Ascending aorta (tissue), 2 donors: ENCODE measurements around the gene PDE4A. TPM values are rescaled to one million over a fixed set of nuclear protein-coding genes. Genes with fewer than 3 reads are reported as not detected.
"Not testable (repeated sequence)": the region's sequence is repeated elsewhere in the genome, so short reads cannot be mapped to it uniquely, and the experiment has no call there.

ENCODE experiments used
- DNase-seq, 2 donors: peaks; one replicate each; pipeline ENCODE4 v3.0.0-alpha.2; 2019; ENCODE audit warnings: low spot score in 2 of 2
- H3K27ac ChIP-seq, 2 donors: fragments of 200-600 bp; sonication (generic); one replicate each; pipeline ENCODE4 v1.5.1; 2016 to 2017; ENCODE audit warnings: mild to moderate bottlenecking in 1 of 2
- H3K27me3 ChIP-seq: fragments of 200-600 bp; sonication (generic); one replicate; pipeline ENCODE4 v1.5.1; 2017
- H3K36me3 ChIP-seq, 2 donors: fragments of 200-600 bp; sonication (generic); one replicate each; pipeline ENCODE4 v1.5.1; 2016
- H3K4me1 ChIP-seq, 2 donors: fragments of 200-600 bp; sonication (generic); one replicate each; pipeline ENCODE4 v1.5.1; 2016 to 2017; ENCODE audit warnings: mild to moderate bottlenecking in 1 of 2
- H3K4me3 ChIP-seq, 2 donors: fragments of 200-600 bp; sonication (generic); one replicate each; pipeline ENCODE4 v1.5.1; 2016 to 2017; ENCODE audit warnings: mild to moderate bottlenecking in 1 of 2
- H3K9me3 ChIP-seq, 2 donors: fragments of 200-600 bp; sonication (generic); one replicate each; pipeline ENCODE4 v1.5.1; 2016
- intact Hi-C: fragments of 100-400 bp; cut with DNase I; formaldehyde crosslinking; loops from one replicate; pipeline ENCODE4 v1.15.1; 2023
- total RNA-seq: library from RNA; depleted of rRNA; stranded (reverse); fragments of >200 nt; gene quantifications from one replicate; pipeline ENCODE4 v1.1.0, GENCODE V29; 2016
- TF ChIP-seq, protein P1 (sequence below), 3 experiments: fragments of 200-600 bp in 2 of 3; fragments of 450-650 bp in 1 of 3; sonication (generic) in 2 of 3; IDR thresholded peaks; one replicate each; pipeline ENCODE4 v1.5.1; 2016 to 2019; ENCODE audit warnings: antibody characterized with exemption in 3 of 3, mild to moderate bottlenecking in 1 of 3, moderate library complexity in 1 of 3

The PDE4A gene
- total RNA-seq, 1 donor from 2014 or later = 59.9 TPM

DNA sequence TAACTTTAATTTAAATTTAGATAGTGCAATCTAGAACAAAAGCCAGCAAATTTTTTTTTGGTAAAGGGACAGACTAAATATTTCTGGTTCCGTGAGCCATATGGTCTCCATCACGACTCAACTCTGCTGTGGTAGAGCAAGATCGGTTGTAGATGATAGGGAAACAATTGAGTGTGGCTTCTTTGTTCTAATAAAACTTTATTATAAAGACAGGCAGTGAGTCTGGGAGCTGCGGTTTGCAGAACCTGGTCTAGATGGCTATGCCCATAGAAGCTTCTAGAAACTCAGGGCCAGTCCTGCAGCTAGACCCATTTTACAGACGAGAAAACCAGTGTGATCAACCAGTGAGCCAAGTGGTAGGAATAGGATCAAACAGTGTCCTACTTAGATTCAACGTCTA is 28.2 kb upstream of the PDE4A start:
- Histone ChIP-seq H3K36me3 (peaks cover 47 to 49% of the 10 kb centered on the region in 2 donors), H3K4me3 (no peak overlapping the region)

DNA sequence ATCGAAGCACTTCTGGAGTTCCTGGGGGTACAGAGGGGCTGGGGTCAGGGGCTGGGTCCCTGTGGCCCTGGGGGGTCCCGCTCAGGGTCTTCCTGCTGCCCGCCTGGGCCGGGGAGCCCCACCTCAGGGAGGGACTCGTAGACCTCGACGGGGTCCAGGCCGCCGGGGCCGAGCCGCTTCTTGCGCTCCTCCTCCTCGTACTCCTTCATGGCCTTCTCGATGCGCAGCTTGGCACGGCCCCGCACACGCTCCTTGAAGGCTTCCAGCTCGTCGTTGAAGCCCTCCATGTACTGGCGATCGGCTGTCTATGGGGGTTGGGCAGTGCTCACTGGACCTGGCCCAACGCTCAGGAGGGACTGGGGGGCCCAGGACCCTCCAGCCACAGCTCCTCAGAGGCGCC is 27.2 kb upstream of the PDE4A start:
- no peaks in the 10 kb centered on the region for H3K27me3 ChIP-seq
- H3K9me3 ChIP-seq = no peaks in the 10 kb centered on the region
- no peaks in the 10 kb centered on the region for H3K4me1 ChIP-seq
- intact Hi-C loops = no loop called here
- H3K27ac ChIP-seq = no peak overlapping the region
- no peak overlapping the region for H3K4me3 ChIP-seq
- H3K36me3 ChIP-seq = peaks cover 47 to 49% of the 10 kb centered on the region in 2 donors
- TF ChIP-seq, protein P1, sequence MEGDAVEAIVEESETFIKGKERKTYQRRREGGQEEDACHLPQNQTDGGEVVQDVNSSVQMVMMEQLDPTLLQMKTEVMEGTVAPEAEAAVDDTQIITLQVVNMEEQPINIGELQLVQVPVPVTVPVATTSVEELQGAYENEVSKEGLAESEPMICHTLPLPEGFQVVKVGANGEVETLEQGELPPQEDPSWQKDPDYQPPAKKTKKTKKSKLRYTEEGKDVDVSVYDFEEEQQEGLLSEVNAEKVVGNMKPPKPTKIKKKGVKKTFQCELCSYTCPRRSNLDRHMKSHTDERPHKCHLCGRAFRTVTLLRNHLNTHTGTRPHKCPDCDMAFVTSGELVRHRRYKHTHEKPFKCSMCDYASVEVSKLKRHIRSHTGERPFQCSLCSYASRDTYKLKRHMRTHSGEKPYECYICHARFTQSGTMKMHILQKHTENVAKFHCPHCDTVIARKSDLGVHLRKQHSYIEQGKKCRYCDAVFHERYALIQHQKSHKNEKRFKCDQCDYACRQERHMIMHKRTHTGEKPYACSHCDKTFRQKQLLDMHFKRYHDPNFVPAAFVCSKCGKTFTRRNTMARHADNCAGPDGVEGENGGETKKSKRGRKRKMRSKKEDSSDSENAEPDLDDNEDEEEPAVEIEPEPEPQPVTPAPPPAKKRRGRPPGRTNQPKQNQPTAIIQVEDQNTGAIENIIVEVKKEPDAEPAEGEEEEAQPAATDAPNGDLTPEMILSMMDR (IDR thresholded peaks at IDR 0.05) = no peak
- DNase-seq = no peak

More for the DNA sequence above, 28.2 kb upstream of the PDE4A start:
- TF ChIP-seq, protein P1 (IDR thresholded peaks at IDR 0.05) = no peak
- Histone ChIP-seq H3K4me1 (no peaks in the 10 kb centered on the region), H3K9me3 (no peaks in the 10 kb centered on the region), H3K27ac (no peak overlapping the region), H3K27me3 (no peaks in the 10 kb centered on the region)
- intact Hi-C loops = no loop called here
- no peak for DNase-seq

DNA sequence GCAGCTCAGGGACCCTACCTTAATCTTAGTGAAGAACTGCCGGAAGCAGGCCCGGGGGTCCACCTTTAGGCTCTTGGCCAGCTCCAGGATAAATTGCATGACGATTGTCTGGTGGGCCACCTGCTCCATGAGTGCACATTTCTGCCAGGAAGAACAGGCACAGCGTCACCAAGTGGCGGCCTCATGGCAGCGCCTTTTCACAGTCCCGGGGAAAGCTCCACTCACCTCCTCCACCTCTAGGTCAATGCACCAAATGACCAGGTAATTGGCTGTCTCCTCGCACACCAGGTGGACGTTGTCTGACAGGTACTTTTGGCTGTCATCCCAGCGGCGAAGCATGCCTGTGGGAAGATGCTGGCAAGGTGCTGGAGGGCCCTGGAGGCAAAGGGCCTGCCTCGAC is 25.3 kb upstream of the PDE4A start:
- TF ChIP-seq, protein P1 (IDR thresholded peaks at IDR 0.05) = no peak
- intact Hi-C loops = no loop called here
- no peaks in the 10 kb centered on the region for H3K9me3 ChIP-seq
- no peak overlapping the region for H3K27ac ChIP-seq
- H3K27me3 ChIP-seq = no peaks in the 10 kb centered on the region
- no peaks in the 10 kb centered on the region for H3K4me1 ChIP-seq
- H3K4me3 ChIP-seq = no peak overlapping the region
- DNase-seq = no peak
- H3K36me3 ChIP-seq = peaks cover 49 to 52% of the 10 kb centered on the region in 2 donors

DNA sequence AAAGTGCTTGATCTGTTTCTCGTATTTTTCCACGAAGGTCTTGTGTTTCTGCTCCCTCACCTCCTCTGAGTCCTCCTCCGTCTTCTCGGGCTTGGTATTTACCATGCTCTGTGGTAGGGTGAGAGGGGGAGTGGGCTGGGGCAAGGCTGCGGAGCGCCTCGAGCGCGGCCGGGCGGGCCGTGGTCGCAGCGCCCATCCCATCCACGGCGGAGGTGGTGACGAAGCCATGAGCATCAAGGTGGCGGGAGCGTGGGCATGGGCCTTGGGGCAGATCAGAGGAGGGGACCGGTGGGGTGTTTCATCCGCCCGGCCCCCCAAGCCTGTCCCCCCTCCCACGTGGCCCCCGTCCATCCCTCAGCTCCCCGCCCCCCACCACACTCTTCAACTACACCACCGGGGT is 24.9 kb upstream of the PDE4A start:
- Histone ChIP-seq H3K36me3 (peaks cover 49 to 52% of the 10 kb centered on the region in 2 donors), H3K27ac (no peak overlapping the region), H3K4me3 (no peak overlapping the region), H3K27me3 (no peaks in the 10 kb centered on the region), H3K9me3 (no peaks in the 10 kb centered on the region), H3K4me1 (no peaks in the 10 kb centered on the region)
- TF ChIP-seq, protein P1 (IDR thresholded peaks at IDR 0.05) = no peak
- intact Hi-C loops = no loop called here
- DNase-seq = no peak

DNA sequence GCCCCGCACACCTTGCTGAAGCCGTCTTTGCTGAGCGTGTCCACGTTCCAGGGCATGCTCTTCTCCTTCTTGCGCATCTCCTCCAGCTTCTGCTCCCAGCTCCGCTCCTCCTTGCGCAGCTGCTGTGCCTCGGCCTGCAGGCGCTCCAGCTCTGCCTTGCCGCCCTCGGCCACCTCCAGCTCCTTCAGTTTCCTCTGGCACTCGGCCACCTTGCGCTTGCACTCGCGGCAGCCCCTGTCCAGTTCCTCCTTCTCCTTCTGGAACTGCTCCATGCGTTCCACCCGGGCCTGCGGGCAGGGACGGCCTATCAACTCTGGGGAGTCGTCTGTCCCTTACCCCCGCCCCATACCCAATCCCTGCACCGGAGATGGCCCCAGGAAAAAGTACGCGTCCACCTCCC is 24.4 kb upstream of the PDE4A start:
- H3K27ac ChIP-seq = no peak overlapping the region
- H3K9me3 ChIP-seq = no peaks in the 10 kb centered on the region
- H3K4me3 ChIP-seq = no peak overlapping the region
- no peaks in the 10 kb centered on the region for H3K27me3 ChIP-seq
- TF ChIP-seq, protein P1 (IDR thresholded peaks at IDR 0.05) = no peak
- H3K4me1 ChIP-seq = peaks cover 0 to 2% of the 10 kb centered on the region in 2 donors
- no peak for DNase-seq
- peaks cover 48 to 52% of the 10 kb centered on the region in 2 donors for H3K36me3 ChIP-seq
- intact Hi-C loops = no loop called here

DNA sequence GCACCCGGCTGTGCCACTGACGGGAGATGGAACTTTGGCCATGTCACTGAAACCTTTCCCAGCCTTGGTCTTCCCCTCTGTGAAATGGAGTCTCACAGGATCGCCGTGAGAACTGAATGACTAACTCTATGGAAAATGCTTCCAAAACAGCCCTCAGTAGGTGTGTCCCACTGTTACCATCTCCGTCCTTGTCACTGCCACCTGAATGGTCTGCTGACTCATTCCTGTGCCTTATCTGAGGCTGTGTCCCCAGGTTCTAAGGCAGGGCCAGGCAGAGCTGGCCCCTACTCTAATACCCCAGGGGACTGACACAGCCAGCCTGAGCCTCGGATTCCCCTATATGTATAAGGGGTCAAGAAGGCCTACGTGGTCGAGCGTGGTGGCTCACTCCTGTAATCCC is 21.5 kb upstream of the PDE4A start:
- H3K9me3 ChIP-seq = no peaks in the 10 kb centered on the region
- peaks cover 8 to 17% of the 10 kb centered on the region in 2 donors for H3K4me1 ChIP-seq
- intact Hi-C loops = no loop called here
- H3K4me3 ChIP-seq = no peak overlapping the region
- no peak for DNase-seq
- H3K27me3 ChIP-seq = no peaks in the 10 kb centered on the region
- H3K36me3 ChIP-seq = peaks cover 24 to 29% of the 10 kb centered on the region in 2 donors
- TF ChIP-seq, protein P1 (IDR thresholded peaks at IDR 0.05) = no peak
- H3K27ac ChIP-seq = no peak overlapping the region

DNA sequence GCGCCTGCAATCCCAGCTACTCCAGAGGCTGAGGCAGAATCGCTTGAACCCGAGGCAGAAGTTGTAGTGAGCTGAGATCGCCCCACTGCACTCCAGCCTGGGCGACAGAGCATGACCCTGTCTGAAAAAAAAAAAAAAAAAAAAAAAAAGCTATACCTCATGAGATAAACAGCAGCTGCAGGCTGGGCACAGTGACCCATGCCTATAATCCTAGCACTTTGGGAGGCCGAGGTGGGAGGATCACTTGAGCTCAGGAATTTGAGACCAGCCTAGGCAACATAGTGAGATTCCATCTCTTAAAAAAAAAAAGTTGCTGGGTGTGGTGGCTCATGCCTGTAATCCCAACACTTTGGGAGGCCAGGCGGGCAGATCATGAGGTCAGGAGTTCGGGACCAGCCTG is 21.0 kb upstream of the PDE4A start:
- peaks cover 19 to 23% of the 10 kb centered on the region in 2 donors for H3K36me3 ChIP-seq
- H3K4me1 ChIP-seq = peaks cover 10 to 21% of the 10 kb centered on the region in 2 donors
- H3K27ac ChIP-seq, intact Hi-C loops, H3K9me3 ChIP-seq, H3K4me3 ChIP-seq, H3K27me3 ChIP-seq, DNase-seq: not testable (repeated sequence)
